Limb (tissue), 2 donors: ENCODE measurements around the gene NMBR.
"Not testable (repeated sequence)": the region's sequence is repeated elsewhere in the genome, so short reads cannot be mapped to it uniquely, and the experiment has no call there.

Experiments used
- DNase-seq, 2 donors: peaks; one replicate each; pipeline ENCODE4 v3.0.0-alpha.2; 2016; ENCODE audit errors: extremely low spot score in 2 of 2

NMBR gene

DNA sequence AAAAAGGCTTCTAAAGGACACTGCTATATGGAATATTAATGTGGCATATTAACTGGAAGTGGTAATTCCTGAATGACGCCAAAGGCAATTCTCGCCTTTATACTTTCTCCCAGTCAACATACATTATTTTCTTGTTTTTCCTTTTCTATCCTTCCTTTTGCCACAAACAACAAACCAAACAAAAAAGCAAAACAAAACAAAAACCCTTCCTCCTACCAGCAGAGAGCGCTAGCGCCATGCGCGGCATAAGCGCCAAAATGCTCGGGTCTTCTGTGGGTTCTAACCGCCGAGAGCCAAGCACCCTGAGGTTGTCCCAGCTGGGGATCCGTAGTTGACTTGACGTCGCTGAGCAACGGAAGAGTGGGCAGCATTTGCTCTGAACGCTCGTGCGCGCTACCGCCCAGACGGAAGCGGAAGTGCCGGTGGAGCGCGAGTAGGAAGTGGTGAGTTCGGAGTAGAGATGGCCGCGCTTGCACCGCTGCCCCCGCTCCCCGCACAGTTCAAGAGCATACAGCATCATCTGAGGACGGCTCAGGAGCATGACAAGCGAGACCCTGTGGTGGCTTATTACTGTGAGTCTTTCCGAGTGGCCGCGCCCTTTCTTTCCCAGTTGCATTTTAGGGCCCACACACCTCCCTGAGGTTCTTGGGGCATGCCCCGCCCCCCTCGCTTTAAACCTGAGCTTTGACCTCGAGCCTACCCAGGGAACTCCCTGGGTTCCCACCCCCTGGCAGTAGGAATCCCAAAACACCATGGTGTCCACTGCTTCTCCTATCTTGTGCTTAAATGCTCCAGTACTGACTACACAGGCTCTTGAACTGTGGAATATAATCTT lies at the start of gene NMBR, which contains the start of gene VTA1:
Gene NMBR, minus strand, starts transcription at position 295 of the 835 bp plus-strand sequence. CDS start 58,464 bp downstream, outside the sequence.
Gene VTA1, plus strand, starts transcription at position 436 of the 835 bp plus-strand sequence. Its CDS starts 25 bp downstream, at position 461.
- DNase-seq, result peak; percentile 97 to 99

DNA sequence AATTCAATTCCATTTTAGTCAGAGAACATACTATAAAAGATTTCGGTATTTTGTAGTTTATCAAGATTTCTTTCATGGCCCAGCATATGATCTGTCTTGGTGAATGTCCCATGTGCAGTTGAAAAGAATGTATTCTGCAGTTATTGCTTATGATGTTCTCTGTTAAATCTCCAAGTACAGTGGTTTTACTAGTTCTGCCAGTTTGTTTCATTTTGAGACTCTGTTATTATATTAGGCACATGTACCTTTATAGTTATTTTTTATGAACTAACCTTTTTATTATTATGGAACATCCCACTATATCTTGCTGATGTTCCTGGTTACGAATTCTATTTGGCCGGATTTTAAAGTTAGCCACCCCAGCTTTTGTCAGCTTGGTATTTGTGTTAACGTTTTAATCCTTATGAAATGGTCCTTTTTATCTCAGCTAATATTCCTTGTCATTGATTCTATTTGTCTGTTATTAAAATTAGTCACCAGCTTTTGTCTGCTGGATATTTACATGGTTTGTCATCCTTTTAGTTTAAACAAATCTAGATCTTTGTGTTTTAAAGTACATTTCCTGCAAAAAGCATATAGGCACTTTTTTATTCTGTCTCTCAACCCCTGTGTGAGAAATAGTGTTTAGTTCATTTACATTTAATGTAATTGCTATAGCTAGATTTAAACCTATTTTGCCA lies 49.1 kb upstream of the NMBR start:
- DNase-seq, result no peak

DNA sequence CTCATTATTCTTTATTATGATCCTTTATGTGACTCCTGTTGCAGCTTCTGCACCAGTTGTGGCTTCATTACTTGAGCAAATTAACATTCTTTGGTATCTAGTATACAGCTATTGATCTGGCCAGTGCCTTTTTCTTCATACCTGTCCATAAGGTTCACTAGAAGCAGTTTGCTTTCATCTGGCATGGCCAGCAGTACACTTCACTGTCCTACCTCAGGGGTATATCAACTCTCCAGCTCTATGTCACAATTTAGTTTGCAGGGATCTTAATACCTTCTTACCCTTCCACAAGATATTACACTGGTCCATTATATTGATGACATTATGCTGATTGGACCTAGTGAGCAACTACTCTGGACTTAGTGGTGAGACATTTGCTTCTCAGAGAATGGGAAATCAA lies 46.7 kb upstream of the NMBR start:
- no peak for DNase-seq

DNA sequence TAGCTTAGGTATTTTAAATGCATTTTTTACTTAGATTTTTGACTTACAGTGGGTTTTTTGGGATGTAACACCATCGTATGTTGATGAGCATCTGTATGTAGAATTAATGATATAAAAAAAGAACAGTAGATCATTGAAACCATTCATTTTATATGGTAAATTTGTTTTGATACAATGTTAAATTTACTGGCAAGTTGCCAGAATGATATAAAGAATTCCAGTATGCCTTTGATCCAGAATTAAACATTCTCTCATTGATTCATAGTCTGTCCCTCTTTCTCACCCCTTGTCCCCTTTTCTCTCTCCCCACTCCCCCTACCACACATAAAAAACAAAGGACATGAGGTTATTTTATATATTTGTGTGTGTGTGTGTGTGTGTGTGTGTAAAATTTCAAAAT lies 45.4 kb upstream of the NMBR start:
- DNase-seq, result no peak

DNA sequence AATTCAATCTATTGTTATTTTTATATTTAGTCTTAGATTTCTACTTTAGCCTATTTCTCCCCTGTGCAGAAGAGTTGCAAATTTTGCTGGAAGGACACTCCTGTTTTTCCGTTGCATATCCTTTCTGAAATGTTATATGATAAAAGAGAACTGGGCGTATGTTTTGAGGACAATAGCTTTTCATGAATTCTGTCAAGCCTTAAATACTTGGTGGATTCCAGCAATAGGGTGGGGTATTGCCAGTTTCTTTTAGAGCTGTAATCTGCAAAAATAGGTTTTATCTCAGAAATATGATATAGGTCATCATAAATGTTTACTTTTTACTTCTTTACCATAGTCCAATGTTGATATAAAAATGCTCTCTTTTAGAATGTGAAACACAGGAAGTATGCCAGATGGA lies 42.1 kb upstream of the NMBR start:
- DNase-seq, result no peak

DNA sequence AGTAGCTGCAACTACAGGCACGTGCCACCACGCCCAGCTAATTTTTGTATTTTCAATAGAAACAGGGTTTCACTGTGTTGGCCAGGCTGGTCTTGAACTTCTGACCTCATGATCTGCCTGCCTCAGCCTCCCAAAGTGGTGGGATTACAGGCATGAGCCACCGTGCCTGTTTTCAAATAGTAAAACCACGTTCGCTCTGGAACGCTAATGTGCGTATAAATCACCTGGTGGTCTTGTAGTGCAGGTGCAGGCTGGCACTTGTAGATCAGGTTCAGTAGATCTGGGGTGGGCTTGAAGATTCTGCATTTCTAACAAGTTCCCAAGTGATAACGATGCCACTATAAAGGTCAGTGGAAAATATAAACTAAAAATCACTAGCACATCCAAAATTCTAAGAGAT lies 41.4 kb upstream of the NMBR start:
- DNase-seq, result not testable (repeated sequence)

DNA sequence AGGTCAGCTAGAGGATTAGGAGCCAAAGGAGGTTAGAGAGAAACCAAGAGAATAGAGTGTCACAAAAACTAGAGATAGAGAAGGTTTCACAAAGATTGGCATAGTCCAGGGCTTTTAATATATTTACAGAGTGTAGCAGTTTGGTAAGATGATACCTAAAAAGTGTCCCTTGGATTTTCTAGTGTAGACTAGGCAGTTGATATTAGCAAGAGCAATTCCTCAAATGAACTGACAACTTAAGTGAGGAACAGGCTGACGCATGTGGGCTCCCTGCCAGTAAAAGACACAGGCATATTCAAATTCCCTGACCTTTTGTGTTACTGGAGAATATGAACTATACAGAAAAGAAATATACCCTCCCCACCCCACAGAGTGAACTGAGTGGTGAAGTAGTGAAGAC lies 40.3 kb upstream of the NMBR start:
- DNase-seq, result peak; percentile 24 to 30

DNA sequence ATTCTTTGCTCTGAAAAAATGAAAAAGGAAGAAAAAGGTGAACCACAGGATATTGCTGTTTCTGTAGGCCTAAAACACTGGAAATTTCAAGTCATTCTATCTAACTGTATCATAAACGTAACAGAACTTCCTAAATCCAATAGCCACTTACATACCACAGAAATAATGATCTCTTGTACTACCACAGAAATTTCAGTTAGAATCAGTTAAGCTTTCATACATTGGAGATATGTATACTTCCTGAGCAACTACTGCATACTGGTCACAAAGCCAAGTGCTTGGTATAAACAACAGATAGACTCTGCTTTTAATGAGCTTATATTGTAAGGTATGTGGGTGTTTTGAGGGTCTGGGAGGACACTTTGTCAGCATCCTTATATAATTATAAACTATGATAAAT lies 38.7 kb upstream of the NMBR start:
- no peak for DNase-seq

DNA sequence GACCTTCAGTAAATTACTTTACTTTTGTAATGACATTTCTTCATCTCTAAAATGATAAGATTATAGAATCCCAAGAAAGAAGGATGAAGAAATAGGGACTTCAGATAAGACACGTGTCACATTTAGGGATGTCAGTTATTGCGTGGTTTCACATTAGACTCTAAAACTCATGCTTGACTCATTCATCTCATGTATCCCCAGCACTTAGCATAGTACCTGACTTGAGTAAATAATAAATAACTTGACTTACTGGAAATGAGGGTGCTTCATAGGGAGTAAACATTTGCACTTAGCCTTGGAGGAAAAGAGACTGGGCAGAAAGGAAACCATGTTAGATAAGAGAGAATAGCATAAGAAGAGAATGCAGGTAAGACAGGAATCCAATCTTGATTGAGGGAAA lies 37.4 kb upstream of the NMBR start:
- no peak for DNase-seq

DNA sequence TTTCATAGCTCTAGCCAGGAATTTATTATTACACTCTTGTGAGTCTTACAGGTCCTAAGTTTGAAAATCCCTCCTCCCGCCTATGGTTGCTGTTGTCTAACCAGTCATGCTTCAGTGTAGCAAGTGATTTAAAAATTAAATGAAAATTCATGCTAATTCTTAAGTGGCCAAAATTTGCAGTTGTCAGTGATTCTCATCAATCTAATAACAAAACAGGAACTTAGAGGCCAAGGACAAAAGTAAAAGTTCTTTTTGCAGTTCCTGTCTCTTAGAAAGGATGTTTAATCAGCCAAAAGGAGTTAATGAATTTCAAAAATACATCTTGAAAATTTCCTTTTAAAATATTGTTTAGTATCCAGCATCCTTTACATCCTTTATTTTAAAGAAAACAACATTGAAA lies 36.4 kb upstream of the NMBR start:
- no peak for DNase-seq

DNA sequence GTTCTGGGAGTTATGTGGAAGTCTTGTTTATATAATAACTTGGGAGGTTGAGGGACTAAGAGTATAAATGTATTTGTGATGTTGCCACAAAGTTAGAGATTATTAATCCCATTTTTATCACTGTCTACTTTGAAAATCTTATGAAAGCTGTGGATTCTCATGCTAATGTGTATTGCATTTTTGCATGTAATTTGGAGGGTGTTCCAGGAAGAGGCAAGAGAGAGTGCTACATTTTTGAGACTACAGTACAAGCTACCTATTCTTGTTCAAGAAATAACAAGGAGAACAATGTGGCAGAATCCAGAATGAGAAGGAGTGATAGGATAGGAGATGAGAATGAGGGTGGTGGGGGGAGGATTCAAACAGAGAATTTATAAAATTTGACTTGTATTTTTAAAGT lies 35.1 kb upstream of the NMBR start:
- DNase-seq, result no peak

DNA sequence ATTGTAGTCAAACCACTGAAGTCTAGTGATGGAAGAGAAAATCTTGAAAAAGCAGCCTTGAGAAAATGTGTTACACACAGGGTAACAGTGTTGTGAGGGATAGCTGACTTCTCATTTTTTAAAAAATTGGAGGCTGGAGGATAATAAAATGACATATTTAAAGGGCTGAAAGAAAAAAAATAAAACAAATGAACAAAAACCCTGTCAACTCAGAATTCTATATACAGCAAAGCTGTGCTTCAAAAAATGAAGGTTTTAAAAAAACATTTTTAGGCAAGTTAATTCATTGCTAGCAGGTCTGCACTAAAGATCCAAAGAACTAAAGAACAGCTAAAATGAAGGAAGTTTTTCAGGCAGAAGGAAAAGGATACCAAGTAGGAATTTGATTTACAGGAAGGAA lies 31.2 kb upstream of the NMBR start:
- DNase-seq, result no peak

DNA sequence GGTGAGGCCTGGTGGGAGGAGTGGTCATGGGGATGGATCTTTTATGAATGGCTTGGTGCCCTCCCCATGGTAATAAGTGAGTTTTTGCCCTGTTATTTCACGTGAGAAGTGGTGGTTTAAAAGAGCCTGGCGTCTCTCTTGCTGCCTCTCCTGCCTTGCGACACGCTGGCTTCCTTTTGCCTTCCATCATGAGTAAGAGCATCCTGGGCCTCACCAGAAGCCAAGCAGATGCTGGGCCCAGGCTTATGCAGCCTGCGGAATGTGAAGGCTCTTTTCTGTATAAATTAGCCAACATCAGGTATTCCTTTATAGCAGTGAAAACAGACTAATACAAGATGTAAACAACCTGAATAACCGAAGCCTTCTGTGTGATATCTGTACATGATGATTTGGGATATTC lies 27.8 kb upstream of the NMBR start:
- DNase-seq, result no peak

DNA sequence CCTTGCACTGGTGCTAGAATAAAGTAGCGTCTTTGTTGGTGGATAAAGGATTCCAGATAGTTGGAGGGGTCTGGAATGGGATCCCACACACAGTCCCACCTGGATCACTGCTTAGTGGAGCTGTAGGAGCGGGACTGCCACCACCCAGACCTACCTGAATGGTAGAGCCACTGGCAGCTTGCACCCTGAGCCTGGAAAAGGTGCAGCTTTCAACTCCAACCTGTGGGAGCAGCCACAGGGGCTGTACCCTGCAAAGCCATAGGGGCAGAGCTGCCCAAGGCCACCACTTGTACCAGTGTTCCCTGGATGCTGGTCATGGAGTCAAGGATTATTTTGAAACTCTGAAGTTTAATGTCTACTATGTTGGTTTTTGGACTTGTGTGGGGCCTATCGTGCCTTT lies 27.1 kb upstream of the NMBR start:
- no peak for DNase-seq

DNA sequence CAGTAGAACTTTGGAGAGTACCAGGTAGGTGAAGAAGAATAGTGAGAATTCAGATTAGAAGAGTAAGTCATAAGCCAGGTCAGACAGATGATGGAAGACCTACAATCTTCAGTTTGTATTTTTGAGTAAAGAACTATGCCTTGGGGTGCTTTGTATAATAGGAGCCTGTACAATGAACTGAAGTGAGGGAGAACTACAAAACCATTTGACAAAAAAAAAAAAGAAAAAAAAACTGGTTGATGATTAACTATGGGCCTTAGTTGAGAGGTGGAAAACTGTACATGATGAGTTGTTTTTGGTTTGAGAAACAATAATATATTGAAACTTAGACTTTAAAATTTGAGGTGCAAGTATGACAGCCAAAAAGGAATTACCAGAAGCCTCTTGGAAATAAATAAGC lies 25.8 kb upstream of the NMBR start:
- DNase-seq, result no peak

DNA sequence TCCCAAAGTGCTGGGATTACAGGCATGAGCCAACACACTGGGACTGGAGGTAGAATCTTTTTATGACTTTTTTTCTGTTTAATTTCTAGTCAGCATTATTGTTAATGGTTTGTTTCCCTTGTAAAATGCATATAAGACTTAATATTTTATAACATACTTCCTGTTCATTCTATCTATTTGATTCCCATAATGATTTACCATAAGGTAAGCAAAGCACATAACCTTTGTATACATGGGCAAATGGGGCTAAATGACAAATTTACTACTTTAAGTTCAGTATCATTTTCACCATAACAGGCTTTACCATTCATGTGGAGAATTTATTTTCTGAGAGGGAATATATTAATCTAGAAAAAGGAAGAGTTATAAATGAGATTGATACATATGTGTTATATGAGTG lies 24.4 kb upstream of the NMBR start:
- DNase-seq, result no peak

DNA sequence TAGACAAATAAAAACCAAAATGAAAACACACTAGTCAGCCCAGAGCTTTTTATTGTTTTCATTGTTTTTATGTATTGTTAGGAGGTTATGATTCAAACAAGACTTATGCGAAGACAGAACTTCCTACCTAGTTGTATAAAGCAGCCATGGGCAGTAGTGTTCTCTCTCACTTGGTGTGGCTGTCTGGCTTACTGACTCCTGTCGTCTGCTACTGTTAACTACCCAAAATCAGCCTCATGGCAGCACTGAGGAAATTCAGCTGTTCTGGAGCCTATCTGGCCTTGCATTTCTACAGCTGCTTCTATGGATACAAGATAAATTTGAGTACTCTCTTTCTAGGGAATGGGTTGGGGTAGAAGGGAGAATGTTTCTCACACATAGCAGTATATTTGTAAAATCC lies 20.6 kb upstream of the NMBR start:
- no peak for DNase-seq

DNA sequence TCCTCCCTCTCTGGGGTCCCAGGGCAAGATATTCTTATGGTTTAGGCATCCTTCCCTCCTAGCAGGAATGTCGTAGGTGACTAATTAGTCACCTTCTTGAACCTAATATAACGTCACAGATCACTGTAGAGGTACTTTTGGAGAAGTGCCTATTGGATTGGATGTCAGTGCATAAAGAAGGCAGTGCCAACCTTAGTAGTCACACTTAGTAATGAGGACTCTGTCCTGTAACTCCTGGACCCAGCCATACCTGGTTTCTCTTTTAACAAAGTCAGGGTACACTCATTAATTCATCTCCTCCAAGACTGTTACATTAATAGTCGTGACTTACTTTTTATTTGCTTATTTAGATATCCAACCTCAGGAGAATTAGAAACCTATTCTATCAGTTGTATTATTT lies 20.1 kb upstream of the NMBR start:
- DNase-seq, result no peak

DNA sequence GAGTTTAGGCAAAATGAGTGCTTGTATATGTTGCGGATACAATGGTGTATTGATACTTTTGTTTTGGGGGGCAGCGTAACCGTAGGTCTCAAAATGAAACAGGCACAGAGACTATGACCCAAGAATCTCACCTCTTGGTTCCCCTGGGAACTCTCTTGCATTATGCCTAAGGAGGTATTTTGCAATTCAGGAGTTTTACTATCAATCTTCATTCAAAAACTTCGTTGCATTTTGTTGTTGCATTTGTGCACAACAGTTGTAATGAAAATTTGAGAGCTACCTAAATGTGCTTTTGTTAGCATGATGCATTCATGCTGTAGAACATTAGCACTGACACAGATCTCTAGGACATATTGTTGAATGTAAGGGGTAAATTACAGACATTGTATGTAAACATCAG lies 18.3 kb upstream of the NMBR start:
- DNase-seq, result no peak

DNA sequence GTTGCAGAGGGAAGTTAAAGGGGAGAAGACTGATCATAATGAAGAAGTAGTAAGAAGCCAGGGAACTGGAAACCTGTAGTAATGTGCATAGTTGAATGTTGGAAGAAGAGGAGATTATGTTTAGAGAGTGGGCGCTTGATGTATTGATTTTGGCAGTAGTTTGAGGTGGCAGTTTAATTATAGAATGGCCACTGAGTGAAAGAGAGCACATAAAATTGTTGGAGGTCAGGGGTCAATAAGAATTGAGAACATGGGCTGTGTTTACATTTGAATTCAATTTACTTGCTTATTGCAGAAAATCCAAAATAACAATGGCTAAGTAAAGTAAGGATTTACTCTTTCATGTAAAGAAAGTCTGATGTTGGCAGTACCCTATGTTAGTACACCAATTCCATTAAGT lies 15.9 kb upstream of the NMBR start:
- no peak for DNase-seq

DNA sequence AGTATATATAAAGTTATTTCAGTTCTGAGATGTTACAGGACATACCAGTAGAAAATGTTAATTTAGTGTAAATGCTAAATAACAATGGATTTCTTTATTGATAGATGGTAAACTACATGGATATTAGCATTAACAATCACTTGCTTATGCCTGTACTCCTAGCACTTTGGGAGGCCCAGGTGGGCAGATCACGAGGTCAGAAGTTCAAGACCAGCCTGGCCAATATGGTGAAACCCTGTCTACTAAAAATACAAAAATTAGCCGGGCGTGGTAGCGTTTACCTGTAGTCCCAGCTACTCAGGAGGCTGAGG lies 9.8 kb upstream of the NMBR start:
- DNase-seq, result not testable (repeated sequence)

DNA sequence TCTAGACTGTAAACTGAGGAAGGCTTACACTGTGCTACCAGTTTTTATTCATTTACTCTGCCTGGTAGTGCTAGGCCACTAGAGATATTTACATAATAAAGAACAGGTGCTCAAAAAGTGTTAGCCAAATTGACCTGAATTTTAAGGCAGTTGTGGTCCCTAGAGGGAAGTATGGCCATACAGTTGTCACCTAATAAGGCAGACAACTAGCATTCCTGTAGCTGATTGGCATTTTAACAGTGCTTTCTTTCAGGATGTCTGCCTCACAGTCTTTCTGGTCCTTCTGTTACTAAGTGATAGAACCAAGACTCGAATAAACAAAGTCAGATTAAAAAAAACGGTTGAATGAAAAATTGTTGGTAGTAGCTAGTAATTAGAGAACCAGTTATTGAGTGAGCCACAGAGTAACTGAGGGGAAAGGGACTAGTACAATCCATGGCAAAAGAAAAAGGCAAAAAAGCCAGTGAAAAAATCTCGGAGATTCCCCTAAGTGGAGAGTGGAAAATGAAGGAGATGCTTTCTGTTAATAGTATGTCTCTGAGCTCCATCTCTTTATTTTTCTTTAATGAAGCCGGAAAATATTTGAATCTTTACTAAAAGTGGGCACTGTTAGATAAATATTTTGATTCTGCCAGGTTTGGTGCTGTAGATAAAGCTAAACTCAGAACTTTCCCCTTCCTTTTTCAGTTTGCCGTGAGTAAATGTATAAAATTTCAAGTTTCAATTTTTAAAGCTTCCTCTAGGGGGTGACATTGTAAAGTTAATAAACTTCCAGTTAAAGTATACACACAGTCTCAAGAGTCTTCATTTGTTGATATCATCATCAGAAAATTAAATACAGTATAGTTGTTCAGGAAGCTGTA lies 9.2 kb upstream of the NMBR start:
- peak in 1 of 2 donors; percentile 61 for DNase-seq
